RWPE1 (cell line): ENCODE results near the gene CD300LG.

Experiments
- CTCF ChIA-PET: fragments of 350-600 bp; sonication (Branson Sonifier 250); formaldehyde crosslinking; extraction: SDS; loops from one replicate; lab custom pipeline; 2021; lab: Yijun Ruan, JAX
- POLR2A ChIA-PET: fragments of 400-600 bp; formaldehyde crosslinking; extraction: SDS; loops from one replicate; lab custom pipeline; 2020; ENCODE audit warnings: antibody characterized with exemption; ENCODE audit not compliant: low non-redundant PET; lab: Yijun Ruan, JAX
- DNase-seq: peaks from one replicate; pipeline ENCODE4 v3.0.0; 2012; ENCODE audit warnings: low spot score
- H3K27ac ChIP-seq: fragments of 450-650 bp; 2 replicates; pipeline ENCODE4 v1.5.1; 2017
- TF ChIP-seq, protein P1 (sequence below): fragments of 450-650 bp; conservative IDR thresholded peaks from 2 replicates; pipeline ENCODE4 v1.5.1; 2017; ENCODE audit warnings: low read depth, mild to moderate bottlenecking

The CD300LG gene

DNA sequence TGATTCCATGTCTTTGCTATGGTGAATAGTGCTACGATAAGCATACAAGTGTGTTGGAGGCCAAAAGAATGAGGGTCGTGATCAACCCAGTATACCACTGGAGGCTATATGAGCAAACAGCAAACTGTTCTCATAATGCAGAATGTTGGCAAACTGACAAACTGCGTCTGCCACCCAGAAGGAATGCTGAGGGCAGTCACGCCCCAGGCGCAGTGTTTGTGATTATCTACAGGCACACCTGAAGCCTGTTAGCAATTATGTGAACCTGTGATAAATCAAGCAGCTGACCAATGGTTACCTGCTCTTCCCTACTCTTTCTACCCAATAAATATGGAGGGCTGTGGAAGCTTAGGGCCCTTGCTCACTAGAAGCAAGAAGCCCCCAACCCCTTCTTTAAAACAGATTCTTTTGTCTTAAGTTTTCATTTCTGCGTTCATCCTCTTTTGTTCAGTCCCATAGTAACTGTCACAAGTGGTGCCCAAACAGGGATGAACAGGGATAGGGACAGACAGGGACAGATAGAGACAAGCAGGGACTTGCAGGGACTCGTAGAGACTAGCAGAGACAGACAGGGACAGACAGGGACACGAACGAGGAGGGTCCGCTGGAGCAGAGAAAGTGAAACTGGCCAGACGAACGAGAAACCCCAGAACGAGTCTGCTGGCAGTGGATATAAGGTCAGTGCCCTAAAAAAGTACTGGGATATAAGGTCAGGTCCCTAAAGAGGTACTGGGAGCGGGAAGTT, 25.1 kb downstream of the CD300LG start:
- CTCF ChIA-PET, result interaction anchor here (0.6 kb wide), 1 partner anchor 123 kb away, joined by 4 read pairs; no protein-coding TSS in a partner anchor
- TF ChIP-seq, protein P1, sequence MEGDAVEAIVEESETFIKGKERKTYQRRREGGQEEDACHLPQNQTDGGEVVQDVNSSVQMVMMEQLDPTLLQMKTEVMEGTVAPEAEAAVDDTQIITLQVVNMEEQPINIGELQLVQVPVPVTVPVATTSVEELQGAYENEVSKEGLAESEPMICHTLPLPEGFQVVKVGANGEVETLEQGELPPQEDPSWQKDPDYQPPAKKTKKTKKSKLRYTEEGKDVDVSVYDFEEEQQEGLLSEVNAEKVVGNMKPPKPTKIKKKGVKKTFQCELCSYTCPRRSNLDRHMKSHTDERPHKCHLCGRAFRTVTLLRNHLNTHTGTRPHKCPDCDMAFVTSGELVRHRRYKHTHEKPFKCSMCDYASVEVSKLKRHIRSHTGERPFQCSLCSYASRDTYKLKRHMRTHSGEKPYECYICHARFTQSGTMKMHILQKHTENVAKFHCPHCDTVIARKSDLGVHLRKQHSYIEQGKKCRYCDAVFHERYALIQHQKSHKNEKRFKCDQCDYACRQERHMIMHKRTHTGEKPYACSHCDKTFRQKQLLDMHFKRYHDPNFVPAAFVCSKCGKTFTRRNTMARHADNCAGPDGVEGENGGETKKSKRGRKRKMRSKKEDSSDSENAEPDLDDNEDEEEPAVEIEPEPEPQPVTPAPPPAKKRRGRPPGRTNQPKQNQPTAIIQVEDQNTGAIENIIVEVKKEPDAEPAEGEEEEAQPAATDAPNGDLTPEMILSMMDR, result no peak
- no peak overlapping the region for H3K27ac ChIP-seq
- POLR2A ChIA-PET, result no interaction called here
- peak; percentile 13 for DNase-seq

DNA sequence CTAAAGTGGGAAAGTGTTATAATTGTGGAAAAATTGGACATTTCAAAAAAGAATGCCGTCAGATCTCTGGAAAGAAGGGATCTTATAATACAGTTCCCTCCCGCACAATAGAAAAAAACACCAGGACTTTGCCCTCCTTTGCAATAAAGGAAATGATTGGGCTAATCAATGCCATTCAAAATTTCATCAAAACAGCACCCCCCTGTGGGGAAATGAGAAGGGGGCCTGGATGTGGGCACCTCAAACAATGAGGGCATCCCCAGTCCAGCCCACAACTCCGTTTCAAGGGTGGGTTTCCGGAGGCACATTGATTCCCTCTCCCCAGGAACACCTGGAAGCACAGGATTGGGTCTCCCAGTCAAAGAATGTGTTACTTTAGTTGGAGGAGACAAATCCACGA, 26.1 kb downstream of the CD300LG start:
- POLR2A ChIA-PET, result no interaction called here
- DNase-seq, result no peak
- CTCF ChIA-PET, result interaction anchor here (0.6 kb wide), 1 partner anchor 1600 kb away, joined by 3 read pairs; no protein-coding TSS in a partner anchor
- no peak overlapping the region for H3K27ac ChIP-seq
- TF ChIP-seq, protein P1, result no peak

DNA sequence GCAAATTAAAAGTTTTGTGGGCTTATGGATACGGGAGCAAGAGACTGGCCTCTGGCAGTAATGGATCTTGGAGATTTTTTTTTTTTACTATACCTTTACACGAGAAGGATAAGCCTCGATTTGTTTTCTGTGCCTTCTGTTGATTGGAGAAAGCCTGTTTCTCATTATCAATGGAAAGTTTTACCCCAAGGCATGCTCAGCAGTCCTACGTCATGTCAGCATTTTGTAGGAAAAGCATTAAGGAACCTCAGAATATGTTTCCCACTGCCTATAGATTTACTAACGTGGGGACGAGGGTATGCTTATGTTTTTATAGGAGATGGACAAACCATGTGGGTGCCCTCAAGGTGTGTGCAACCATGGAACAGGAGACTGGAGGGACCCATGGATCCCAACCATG, 26.8 kb downstream of the CD300LG start:
- ChIA-PET CTCF (no interaction called here), POLR2A (no interaction called here)
- DNase-seq, result no peak
- TF ChIP-seq, protein P1, result no peak
- H3K27ac ChIP-seq, result no peak overlapping the region

DNA sequence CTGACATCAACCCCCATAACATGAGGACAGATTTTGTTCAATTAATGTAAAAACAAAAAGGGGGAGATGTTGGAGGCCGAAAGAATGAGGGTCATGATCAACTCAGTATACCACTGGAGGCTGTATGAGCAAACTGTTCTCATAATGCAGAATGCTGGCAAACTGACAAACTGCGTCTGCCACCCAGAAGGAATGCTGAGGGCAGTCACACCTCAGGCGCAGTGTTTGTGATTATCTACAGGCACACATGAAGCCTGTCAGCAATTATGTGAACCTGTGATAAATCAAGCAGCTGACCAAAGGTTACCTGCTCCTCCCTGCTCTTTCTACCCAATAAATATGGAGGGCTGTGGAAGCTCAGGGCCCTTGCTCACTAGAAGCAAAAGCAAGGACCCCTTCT, 27.3 kb downstream of the CD300LG start:
- CTCF ChIA-PET, result no interaction called here
- POLR2A ChIA-PET, result no interaction called here
- TF ChIP-seq, protein P1, result no peak
- DNase-seq, result no peak
- no peak overlapping the region for H3K27ac ChIP-seq

DNA sequence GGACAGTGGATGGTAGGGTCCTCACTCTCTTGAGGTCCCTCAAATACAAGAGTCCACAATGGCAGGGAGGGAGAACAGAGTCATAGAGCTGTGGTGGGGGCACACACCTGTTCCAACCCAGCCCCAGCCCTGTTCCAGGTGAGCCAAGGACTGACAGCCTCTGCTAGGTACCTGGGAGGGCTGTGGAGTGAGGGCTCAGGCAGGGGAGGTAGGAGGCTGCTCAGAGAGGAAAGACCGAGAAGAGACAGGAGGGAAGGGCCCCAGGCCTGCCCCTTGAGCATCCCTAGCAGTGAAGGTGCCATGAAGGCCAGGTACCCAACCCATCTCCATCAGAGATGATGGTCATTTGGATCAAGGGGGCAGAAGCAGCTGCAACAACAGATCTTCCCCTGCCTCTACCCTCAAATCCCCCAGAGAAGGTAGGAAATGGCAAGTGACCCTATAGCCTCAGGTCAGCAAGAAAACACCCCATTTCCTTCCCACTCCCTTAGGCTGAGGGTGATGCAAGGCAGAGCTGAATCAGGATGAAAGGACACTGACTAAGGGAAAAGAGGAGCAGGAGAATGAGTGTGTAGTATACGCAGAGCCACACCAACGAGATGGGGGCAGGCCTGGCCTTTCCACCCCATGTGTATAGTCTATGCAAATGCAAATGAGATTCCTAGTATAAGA, 28.6 kb downstream of the CD300LG start:
- POLR2A ChIA-PET, result no interaction called here
- H3K27ac ChIP-seq, result no peak overlapping the region
- CTCF ChIA-PET, result no interaction called here
- no peak for DNase-seq
- TF ChIP-seq, protein P1, result no peak

DNA sequence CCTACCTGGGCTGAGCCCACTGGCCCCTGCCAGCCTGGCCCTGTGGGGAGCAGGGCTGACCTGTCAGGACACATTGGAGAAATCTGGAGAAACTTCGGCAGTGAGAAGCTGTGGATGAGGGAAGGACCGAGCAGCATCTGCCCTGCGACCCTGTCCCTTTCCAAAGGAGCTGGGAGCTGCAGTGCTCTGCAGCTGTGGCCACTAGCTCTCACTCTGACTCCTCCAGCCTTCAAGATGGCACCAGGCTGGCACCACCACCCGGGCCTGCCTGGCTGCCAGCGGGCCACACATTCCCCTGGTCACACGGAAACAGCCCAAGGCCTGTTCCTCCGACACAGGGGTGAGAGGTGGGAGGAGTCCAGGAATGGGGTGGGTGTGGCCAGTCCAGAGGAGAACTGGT, 30.1 kb downstream of the CD300LG start:
- TF ChIP-seq, protein P1, result no peak
- H3K27ac ChIP-seq, result no peak overlapping the region
- ChIA-PET POLR2A (no interaction called here), CTCF (interaction anchor here (0.6 to 4.2 kb wide), 5 partner anchors 22 to 164 kb away, joined by 4 to 56 read pairs (median 5); no protein-coding TSS in a partner anchor)
- DNase-seq, result no peak
